T-helper 2 cell (primary cell): ENCODE results near the gene CUX1.

Source experiments
- DNase-seq, 5 experiments: peaks; one replicate each; pipeline versions ENCODE4 v3.0.0 to v3.0.0-alpha.2; 2012 to 2022

Gene CUX1

GRCh38 chr7:102193806-102194205 lies 376.4 kb downstream of the CUX1 start:
- no peak for DNase-seq

GRCh38 chr7:102195361-102195760 lies 377.9 kb downstream of the CUX1 start:
- DNase-seq = no peak

- DNase-seq = no peak
These were observed 378.6 kb downstream of the CUX1 start for GRCh38 chr7:102196028-102196427.

DNA sequence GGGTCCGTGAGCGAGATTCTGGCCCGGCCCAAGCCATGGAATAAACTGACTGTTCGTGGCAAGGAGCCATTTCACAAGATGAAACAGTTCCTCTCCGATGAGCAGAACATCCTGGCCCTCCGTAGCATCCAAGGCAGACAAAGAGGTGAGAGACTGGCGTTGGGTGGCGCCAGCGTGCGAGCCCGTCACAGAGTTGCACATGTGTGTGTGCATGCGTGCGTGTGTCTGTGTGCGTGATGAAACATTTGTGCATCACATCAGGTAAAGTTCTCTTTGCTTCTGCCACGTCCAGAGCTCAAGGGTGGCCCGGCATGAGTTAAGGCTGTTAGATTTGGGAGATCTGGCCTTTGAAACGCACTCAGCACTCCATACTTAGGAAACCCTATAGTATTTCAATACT lies 379.7 kb downstream of the CUX1 start:
- DNase-seq = no peak

GRCh38 chr7:102197599-102197998 lies 380.2 kb downstream of the CUX1 start:
- no peak for DNase-seq

- DNase-seq = no peak
These were observed 381.1 kb downstream of the CUX1 start for GRCh38 chr7:102198417-102198956.

GRCh38 chr7:102201576-102201975 lies 384.1 kb downstream of the CUX1 start:
- no peak for DNase-seq

DNA sequence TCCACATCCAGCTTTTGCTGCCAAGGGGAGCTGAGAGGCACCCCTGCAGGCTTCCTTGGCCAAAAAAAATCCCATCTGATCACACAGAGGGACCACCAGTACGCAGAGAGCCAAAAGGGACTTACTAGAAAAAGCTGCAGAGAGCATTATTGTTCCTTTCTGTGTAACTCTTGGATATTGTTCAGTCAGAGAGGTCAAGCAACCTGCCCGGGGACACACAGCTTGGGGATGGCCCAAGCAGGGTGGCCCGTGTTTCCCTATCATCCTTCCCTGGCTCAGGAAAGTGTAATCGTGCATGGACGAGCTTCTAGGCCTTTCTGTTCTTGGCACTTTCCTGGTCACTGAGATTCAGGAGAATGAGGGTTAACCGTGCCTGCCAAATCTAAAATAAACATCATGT lies 385.1 kb downstream of the CUX1 start:
- no peak for DNase-seq

GRCh38 chr7:102203218-102203617 lies 385.8 kb downstream of the CUX1 start:
- no peak for DNase-seq

GRCh38 chr7:102204212-102204611 lies 386.8 kb downstream of the CUX1 start:
- DNase-seq = no peak

GRCh38 chr7:102205915-102206314 lies 388.5 kb downstream of the CUX1 start:
- DNase-seq = no peak

DNA sequence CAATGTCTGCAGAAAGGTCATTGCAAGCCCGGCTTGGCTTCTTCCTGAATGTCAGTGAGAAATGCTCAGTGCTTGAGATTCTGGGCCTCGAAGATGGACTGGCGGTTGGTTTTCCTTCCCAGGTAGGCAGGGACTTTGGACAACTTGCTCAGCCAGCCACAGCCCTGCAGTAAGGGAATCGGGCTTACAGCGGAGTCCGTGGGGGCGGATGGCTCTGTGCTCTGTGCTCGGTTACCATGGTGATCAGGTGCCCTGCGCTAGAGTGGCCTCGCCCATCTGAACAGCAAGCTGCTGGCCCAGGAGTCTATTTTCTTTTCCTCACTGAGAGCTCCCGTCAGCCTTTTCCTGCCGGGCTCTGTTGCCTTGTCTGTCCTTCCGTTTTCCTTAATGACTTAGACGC lies 391.4 kb downstream of the CUX1 start:
- no peak for DNase-seq

GRCh38 chr7:102210787-102211186 lies 393.4 kb downstream of the CUX1 start:
- DNase-seq = no peak

DNA sequence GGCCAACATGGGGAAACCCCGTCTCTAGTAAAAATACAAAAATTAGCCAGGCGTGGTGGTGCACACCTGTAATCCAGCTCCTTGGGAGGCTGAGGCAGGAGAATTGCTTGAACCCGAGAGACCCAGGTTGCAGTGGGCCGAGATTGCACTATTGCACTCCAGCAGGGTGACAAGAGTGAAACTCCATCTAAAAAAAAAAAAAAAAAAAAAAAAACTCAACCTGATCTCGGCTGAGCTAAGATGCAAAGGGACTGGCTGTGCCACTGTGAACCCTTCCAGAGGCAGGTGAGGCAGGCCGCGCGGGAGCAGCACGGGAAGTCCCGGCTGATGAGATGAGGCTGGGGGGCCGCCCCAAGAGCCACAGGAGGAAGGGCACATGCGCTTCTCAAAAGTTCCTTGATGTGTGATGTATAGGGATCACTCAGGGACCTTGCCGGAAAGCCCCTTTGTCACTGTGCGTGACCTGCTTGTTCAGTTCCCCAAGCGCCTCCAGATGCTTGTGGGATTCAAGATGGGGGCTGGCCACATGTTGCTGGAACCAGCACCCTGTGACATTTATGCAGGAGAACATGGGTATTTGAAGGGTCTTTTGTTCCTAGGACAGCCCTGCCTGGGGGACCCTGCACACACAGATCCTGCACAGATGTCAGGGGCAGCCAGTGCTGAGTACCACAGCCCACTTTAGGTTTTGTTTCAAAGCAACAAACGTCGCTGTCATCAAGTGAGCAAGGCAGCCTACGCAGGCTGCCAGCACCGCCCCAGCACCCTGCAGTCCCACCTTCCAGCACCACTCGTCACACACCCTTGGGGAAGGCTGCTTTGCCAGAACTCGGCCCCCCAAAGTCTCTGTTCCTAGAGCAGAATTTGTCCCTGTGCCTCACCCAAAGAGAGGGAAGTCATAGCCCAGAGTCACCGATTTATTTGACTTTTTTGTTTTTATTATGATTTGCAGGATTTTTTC lies 394.4 kb downstream of the CUX1 start:
- DNase-seq = no peak

DNA sequence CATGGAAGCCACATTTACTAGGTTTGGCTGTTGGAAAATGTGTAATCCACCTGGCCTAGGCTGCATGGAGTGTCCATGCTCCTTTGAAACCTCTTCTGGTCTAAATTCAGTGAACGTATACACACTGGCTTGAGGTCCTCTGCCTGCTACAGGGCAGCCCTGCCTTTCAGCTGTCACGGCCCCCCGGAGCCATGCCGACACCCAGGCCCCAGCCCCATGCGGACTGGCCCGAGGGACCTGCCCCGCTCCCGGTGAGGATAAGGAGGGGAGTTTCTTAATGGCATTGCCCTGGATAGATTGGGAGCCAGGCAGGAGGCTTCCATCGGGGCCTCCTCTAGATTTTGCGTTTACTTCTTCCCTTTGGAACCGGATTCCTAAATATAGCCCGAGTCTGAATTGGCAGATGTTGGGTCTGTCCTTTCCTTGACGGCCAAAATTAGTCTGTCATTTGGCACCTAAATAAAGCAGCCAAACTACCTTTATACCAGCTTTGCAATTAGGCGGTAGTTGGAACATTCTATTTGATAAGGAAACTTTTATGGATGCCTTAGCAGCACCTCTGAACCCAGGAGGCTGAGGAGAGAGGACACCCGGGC lies 397.1 kb downstream of the CUX1 start:
- DNase-seq = no peak

DNA sequence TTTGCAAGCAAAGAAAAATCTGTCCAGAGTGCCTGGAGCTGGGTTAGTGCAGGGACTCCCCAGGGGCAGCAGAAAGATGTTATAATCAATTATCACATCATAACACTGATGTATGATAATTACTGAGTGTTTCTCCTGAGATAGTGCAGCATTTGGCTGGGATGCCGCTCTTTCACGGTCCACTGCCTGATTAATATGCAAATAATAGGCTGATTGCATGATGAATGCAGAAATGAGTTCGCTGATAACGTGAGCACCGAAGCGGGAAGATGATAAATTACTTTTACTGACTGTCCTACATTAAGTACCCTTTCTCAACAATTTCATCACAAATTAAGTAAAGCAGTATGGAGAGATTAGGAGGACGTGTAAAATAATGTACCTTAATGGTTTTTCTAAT lies 397.8 kb downstream of the CUX1 start:
- DNase-seq = no peak

- no peak for DNase-seq
These were observed 398.3 kb downstream of the CUX1 start for GRCh38 chr7:102215711-102216110.

GRCh38 chr7:102216573-102217314 lies 399.3 kb downstream of the CUX1 start:
- DNase-seq = no peak

GRCh38 chr7:102220229-102220850 lies 402.9 kb downstream of the CUX1 start:
- DNase-seq = no peak

GRCh38 chr7:102220960-102221800 lies 403.8 kb downstream of the CUX1 start:
- no peak for DNase-seq

- no peak for DNase-seq
These were observed 404.5 kb downstream of the CUX1 start for GRCh38 chr7:102221961-102222360.

- no peak for DNase-seq
These were observed 405.0 kb downstream of the CUX1 start for GRCh38 chr7:102222445-102222844.
